ENCODE results near the gene NAA30. TPM values are rescaled to one million over a fixed set of nuclear protein-coding genes. Genes with fewer than 3 reads are reported as not detected.
A peak's percentile ranks its signal among the peaks of the same experiment; 100 is the strongest.

The NAA30 gene
- total RNA-seq, 1 donor, result 24.6 TPM

- no peak overlapping the region for H3K4me3 ChIP-seq (ENCODE audit: low read depth, low read length)
- no peak for TF ChIP-seq CTCF (IDR thresholded peaks at IDR 0.05; ENCODE audit: insufficient read depth, low read length)
- DNase-seq (ENCODE audit: low read depth), result peak; percentile 1
These were observed 30.6 kb downstream of the NAA30 start for GRCh38 chr14:57420986-57421385.

DNA sequence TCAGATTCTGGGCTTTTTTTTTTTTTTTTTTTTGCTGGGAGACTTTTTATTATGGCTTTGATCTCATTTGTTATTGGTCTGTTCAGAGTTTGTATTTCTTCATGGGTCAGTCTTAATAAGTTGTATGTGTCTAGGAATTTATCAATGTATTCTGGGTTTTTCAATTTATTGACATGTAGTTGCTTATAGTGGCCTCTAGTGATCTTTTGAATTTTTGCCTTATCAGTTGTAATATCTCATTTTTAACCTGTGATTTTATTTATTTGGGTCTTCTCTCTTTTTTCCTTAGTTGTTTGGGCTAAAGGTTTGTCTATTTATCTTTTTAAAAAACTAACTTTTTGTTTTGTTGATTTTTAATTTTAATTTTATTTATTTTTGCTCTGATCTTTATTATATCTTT lies 45.5 kb downstream of the NAA30 start:
- no peak overlapping the region for H3K4me3 ChIP-seq (ENCODE audit: low read depth, low read length)
- TF ChIP-seq CTCF (IDR thresholded peaks at IDR 0.05; ENCODE audit: insufficient read depth, low read length), result no peak
- DNase-seq (ENCODE audit: low read depth), result no peak

DNA sequence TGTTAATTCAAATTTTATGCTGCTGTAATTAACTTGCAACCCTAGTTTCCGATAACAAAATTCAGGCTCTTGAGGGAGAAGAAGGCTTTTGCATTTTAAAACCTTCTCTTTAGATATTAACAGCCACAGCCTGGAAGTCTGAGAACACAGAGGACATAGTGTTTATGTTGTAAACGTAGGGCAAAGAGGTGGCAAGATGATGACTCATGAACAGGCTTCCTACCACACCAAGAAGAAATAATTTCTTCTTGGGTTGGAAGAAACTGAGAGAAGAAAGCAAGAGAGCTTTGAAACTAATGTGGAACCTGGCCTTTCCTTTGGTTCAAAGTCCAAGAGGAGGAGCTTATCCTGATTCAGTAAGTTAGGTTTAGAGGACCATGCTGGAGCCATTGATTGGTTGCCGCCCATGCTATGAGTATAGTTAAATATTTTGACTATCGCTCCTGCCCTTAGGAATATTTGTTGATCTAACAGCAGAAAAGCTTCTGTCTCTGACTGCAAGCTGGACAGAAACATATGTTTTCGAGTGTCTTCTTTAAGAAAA lies 71.5 kb downstream of the NAA30 start:
- no peak for TF ChIP-seq CTCF (IDR thresholded peaks at IDR 0.05; ENCODE audit: insufficient read depth, low read length)
- no peak for DNase-seq (ENCODE audit: low read depth)
- H3K4me3 ChIP-seq (ENCODE audit: low read depth, low read length), result no peak overlapping the region

GRCh38 chr14:57462551-57462950 lies 72.2 kb downstream of the NAA30 start:
- no peak overlapping the region for H3K4me3 ChIP-seq (ENCODE audit: low read depth, low read length)
- no peak for DNase-seq (ENCODE audit: low read depth)
- TF ChIP-seq CTCF (IDR thresholded peaks at IDR 0.05; ENCODE audit: insufficient read depth, low read length), result no peak

DNA sequence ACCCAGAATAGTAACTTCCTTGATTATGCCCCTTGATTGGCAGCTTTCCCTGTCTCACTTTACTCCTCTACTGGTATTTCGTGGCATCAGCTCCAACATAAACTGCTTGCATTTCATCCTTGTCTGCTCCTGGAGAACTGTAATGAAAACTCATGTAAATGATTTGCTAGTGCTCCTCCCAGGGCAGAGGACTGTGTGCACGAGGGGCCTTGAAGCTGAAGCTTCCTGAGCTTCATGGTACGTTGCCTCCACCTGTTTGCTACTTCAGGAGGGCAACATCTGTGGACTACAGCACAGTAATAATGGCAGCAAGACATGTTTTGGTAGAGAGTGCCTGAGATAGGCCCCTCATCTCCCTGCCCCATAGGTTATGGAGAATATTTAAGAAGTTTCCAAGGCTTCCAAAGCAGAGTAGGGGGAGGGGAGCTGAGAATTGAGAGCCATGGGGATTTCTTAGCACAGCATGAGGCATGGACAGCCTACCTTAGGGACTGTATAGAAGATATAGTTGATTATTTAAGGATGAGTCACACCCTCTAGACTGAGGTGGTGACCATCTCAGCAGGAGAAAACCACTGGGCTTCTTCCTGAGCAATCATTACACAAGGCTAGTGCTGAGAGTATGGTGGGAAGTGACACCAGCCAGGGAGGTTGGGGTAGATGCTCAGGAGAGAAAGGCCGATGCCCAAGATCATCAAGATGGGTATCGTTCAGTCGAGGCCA lies 73.8 kb downstream of the NAA30 start:
- TF ChIP-seq CTCF (IDR thresholded peaks at IDR 0.05; ENCODE audit: insufficient read depth, low read length), result no peak
- no peak for DNase-seq (ENCODE audit: low read depth)
- no peak overlapping the region for H3K4me3 ChIP-seq (ENCODE audit: low read depth, low read length)

Other genes starting within 250 kb of the NAA30 start
- 49.3 and 87.4 TPM in 2 replicates for gene EXOC5, start 121.7 kb upstream of the NAA30 start, total RNA-seq (ENCODE audit: low replicate concordance)
- gene AP5M1, start 121.6 kb upstream of the NAA30 start, total RNA-seq (ENCODE audit: low replicate concordance), result 36.6 and 50.9 TPM in 2 replicates
- not detected in 2 replicates for gene CCDC198, start 103.3 kb downstream of the NAA30 start, total RNA-seq (ENCODE audit: low replicate concordance)